HCT116 (cell line): ENCODE data around the gene ZBTB8B. TPM values are rescaled to one million over a fixed set of nuclear protein-coding genes. Genes with fewer than 3 reads are reported as not detected.

Experiments
- ATAC-seq: fragments of 200-7000 bp; cut with Tn5 transposase; 2 replicates; pipeline ENCODE4 v1.9.1; 2020; ENCODE audit warnings: mild to moderate bottlenecking, moderate library complexity
- BruUV-seq: library from RNA; stranded (reverse); fragments of 400-500 nt; replicated peaks from 2 replicates; lab custom pipeline; 2021; lab: Mats Ljungman, UMichigan
- CTCF ChIA-PET: fragments of 300-600 bp; sonication (Branson Sonifier 250); formaldehyde crosslinking; loops from one replicate; lab custom pipeline; 2021; ENCODE audit warnings: antibody characterized with exemption; lab: Charles Lee
- POLR2A ChIA-PET: fragments of 300-600, 350-600 bp; sonication (Branson Sonifier 250); formaldehyde crosslinking; loops from one replicate; lab custom pipeline; 2021; ENCODE audit warnings: antibody characterized with exemption; lab: Charles Lee
- RAD21 ChIA-PET, 2 experiments: fragments of 300-600 bp; sonication (Branson Sonifier 250); formaldehyde crosslinking; loops; one replicate each; lab custom pipeline; 2023; ENCODE audit warnings: low total read pairs in 2 of 2; ENCODE audit not compliant: uncharacterized antibody in 2 of 2, unreplicated experiment in 2 of 2, low non-redundant PET in 1 of 2; lab: Charles Lee
- DNase-seq: peaks from one replicate; pipeline ENCODE4 v3.0.0-alpha.2; 2010; ENCODE audit warnings: low read depth, low spot score
- H2AFZ ChIP-seq: fragments of 200-600 bp; shearing (Covaris generic), sonication (generic); 2 replicates; pipeline ENCODE4 v1.6.1; 2017; ENCODE audit warnings: low read depth, mixed run types, mixed read lengths, antibody characterized with exemption, low read length; ENCODE audit not compliant: poor library complexity, severe bottlenecking
- H3K27ac ChIP-seq: 2 replicates; pipeline ENCODE4 v1.5.1; 2012; ENCODE audit warnings: low read depth, low read length
- H3K27me3 ChIP-seq: fragments of 200-600 bp; sonication (generic); 2 replicates; pipeline ENCODE4 v1.6.1; 2016; ENCODE audit warnings: mixed run types, low read length, mixed read lengths; ENCODE audit not compliant: insufficient read depth
- H3K36me3 ChIP-seq, 2 experiments: fragments of 200-500 bp in 1 of 2; fragments of 200-600 bp in 1 of 2; sonication (Bioruptor generic) in 1 of 2; sonication (generic) in 1 of 2; 2 replicates each; pipeline versions ENCODE4 v1.5.1 to v1.6.1; 2014 to 2016; ENCODE audit warnings: low read length in 2 of 2, inconsistent platforms in 1 of 2, mixed read lengths in 1 of 2, mixed run types in 1 of 2; ENCODE audit not compliant: insufficient read depth in 2 of 2, control insufficient read depth in 1 of 2
- H3K4me1 ChIP-seq, 2 experiments: fragments of 200-600 bp in 1 of 2; sonication (generic) in 1 of 2; 2 replicates each; pipeline versions ENCODE4 v1.5.1 to v1.6.1; 2012 to 2017; ENCODE audit warnings: low read length in 2 of 2, inconsistent platforms in 1 of 2, mild to moderate bottlenecking in 1 of 2, mixed read lengths in 1 of 2, mixed run types in 1 of 2, moderate library complexity in 1 of 2; ENCODE audit not compliant: insufficient read depth in 2 of 2, control insufficient read depth in 1 of 2
- H3K4me2 ChIP-seq: fragments of 200-600 bp; sonication (generic); 2 replicates; pipeline ENCODE4 v1.6.1; 2017; ENCODE audit warnings: mixed run types, low read length, mixed read lengths
- H3K4me3 ChIP-seq, 2 experiments: fragments of 200-600 bp in 1 of 2; sonication (generic) in 1 of 2; replicated peaks in 1 of 2; 2 replicates each; pipeline ENCODE4 v1.5.1; 2011 to 2016; ENCODE audit warnings: low read length in 2 of 2, control low read depth in 1 of 2, low read depth in 1 of 2, mild to moderate bottlenecking in 1 of 2, mixed read lengths in 1 of 2, mixed run types in 1 of 2
- H3K79me2 ChIP-seq: fragments of 200-600 bp; sonication (generic); 2 replicates; pipeline ENCODE4 v1.6.1; 2017; ENCODE audit warnings: mild to moderate bottlenecking, mixed run types, low read length, moderate library complexity, mixed read lengths; ENCODE audit not compliant: insufficient read depth
- H3K9ac ChIP-seq: fragments of 200-600 bp; sonication (generic); 2 replicates; pipeline ENCODE4 v1.6.1; 2016; ENCODE audit warnings: low read length, mixed read lengths
- H3K9me2 ChIP-seq: fragments of 200-600 bp; sonication (generic), shearing (Covaris generic); 2 replicates; pipeline ENCODE4 v1.6.1; 2017; ENCODE audit warnings: mixed run types, mild to moderate bottlenecking, moderate library complexity; ENCODE audit not compliant: insufficient read depth
- H3K9me3 ChIP-seq, 2 experiments: fragments of 200-500 bp in 1 of 2; fragments of 200-600 bp in 1 of 2; sonication (Bioruptor generic) in 1 of 2; sonication (generic) in 1 of 2; 2 replicates each; pipeline ENCODE4 v1.6.1; 2014 to 2017; ENCODE audit warnings: low read length in 2 of 2, mixed read lengths in 2 of 2, inconsistent platforms in 1 of 2, low read depth in 1 of 2, mild to moderate bottlenecking in 1 of 2, mixed run types in 1 of 2, moderate library complexity in 1 of 2; ENCODE audit not compliant: control insufficient read depth in 1 of 2, insufficient read depth in 1 of 2
- H4K20me1 ChIP-seq: fragments of 200-600 bp; sonication (generic), shearing (Covaris generic); 2 replicates; pipeline ENCODE4 v1.6.1; 2017; ENCODE audit warnings: mixed run types, mild to moderate bottlenecking, moderate library complexity; ENCODE audit not compliant: insufficient read depth
- CEBPB ChIP-seq: IDR thresholded peaks from 2 replicates; pipeline ENCODE4 v1.6.1; 2012; ENCODE audit warnings: low read depth
- EGR1 ChIP-seq: IDR thresholded peaks from 2 replicates; pipeline ENCODE4 v1.6.1; 2012; ENCODE audit warnings: low read depth
- ELF1 ChIP-seq: IDR thresholded peaks from 2 replicates; pipeline ENCODE4 v1.6.1; 2012; ENCODE audit warnings: low read depth, borderline replicate concordance
- EZH2 ChIP-seq: fragments of 200-600 bp; sonication (generic); IDR thresholded peaks from 2 replicates; pipeline ENCODE4 v1.6.1; 2017; ENCODE audit warnings: antibody characterized with exemption, mixed run types
- JUND ChIP-seq: IDR thresholded peaks from 2 replicates; pipeline ENCODE4 v1.6.1; 2012
- MAX ChIP-seq: IDR thresholded peaks from 2 replicates; pipeline ENCODE4 v1.6.1; 2012
- POLR2AphosphoS5 ChIP-seq: IDR thresholded peaks from 2 replicates; pipeline ENCODE4 v1.6.1; 2011; ENCODE audit warnings: mild to moderate bottlenecking, low read depth, low read length, moderate library complexity
- REST ChIP-seq: IDR thresholded peaks from 2 replicates; pipeline ENCODE4 v1.6.1; 2012; ENCODE audit warnings: low read depth
- SIN3A ChIP-seq: IDR thresholded peaks from 2 replicates; pipeline ENCODE4 v1.6.1; 2012; ENCODE audit warnings: low read depth
- SP1 ChIP-seq: IDR thresholded peaks from 2 replicates; pipeline ENCODE4 v1.6.1; 2012; ENCODE audit warnings: low read depth
- SRF ChIP-seq: IDR thresholded peaks from 2 replicates; pipeline ENCODE4 v1.6.1; 2012; ENCODE audit warnings: low read depth
- YY1 ChIP-seq: IDR thresholded peaks from 2 replicates; pipeline ENCODE4 v1.6.1; 2011; ENCODE audit warnings: low read length, low read depth, moderate library complexity, mild to moderate bottlenecking; ENCODE audit not compliant: insufficient replicate concordance; ENCODE audit errors: extremely low read depth
- intact Hi-C: fragments of 100-400 bp; cut with micrococcal nuclease; formaldehyde crosslinking; loops from 2 replicates; pipeline ENCODE4 v1.10.0; 2022
- total RNA-seq: library from RNA; stranded (reverse); gene quantifications from one replicate; pipeline ENCODE4 v1.2.1, GENCODE V29; 2021; ENCODE audit not compliant: unreplicated experiment
- TF ChIP-seq, protein P1 (sequence below): IDR thresholded peaks from 2 replicates; pipeline ENCODE4 v1.6.1; 2011; ENCODE audit warnings: mild to moderate bottlenecking, low read length, moderate library complexity; ENCODE audit not compliant: insufficient replicate concordance; ENCODE audit errors: extremely low read depth
- TF ChIP-seq, protein P2 (sequence below), 3 experiments: fragments of 200-600 bp in 1 of 3; sonication (generic) in 1 of 3; IDR thresholded peaks in 2 of 3; conservative IDR thresholded peaks in 1 of 3; 2 replicates each; pipeline ENCODE4 v1.5.1; 2012 to 2017; ENCODE audit warnings: low read depth in 2 of 3, low read length in 2 of 3, antibody characterized with exemption in 1 of 3, borderline replicate concordance in 1 of 3, control low read depth in 1 of 3, mild to moderate bottlenecking in 1 of 3, mixed read lengths in 1 of 3, mixed run types in 1 of 3, moderate library complexity in 1 of 3; ENCODE audit not compliant: insufficient read depth in 1 of 3

The ZBTB8B gene
- total RNA-seq, 1 experiment from 2014 or later: 0.25 TPM

- no peak overlapping the region for H3K4me2 ChIP-seq
- CTCF ChIA-PET: interaction anchor here (2.6 kb wide), 1 partner anchor 25 kb away, joined by 6 read pairs; no protein-coding TSS in a partner anchor
- H3K4me1 ChIP-seq: peaks cover 12 to 33% of the 10 kb centered on the region in 2 experiments
- RAD21 ChIA-PET: no interaction called here
- no peaks in the 10 kb centered on the region for H3K27me3 ChIP-seq
- no peaks in the 10 kb centered on the region for H4K20me1 ChIP-seq
- H3K36me3 ChIP-seq: no peaks in the 10 kb centered on the region
- intact Hi-C loops: no loop called here
- H3K9me3 ChIP-seq: no peaks in the 10 kb centered on the region
- no TSS peak for BruUV-seq
- no peaks in the 10 kb centered on the region for H3K9me2 ChIP-seq
- no peak overlapping the region for H3K27ac ChIP-seq
- no peak for DNase-seq
- H3K9ac ChIP-seq: no peak overlapping the region
- no peak overlapping the region for H3K4me3 ChIP-seq
- no peaks in the 10 kb centered on the region for H3K79me2 ChIP-seq
- TF ChIP-seq SIN3A (no peak), EGR1 (no peak), REST (no peak), CEBPB (no peak), SP1 (no peak), ELF1 (no peak), EZH2 (no peak), YY1 (no peak), JUND (no peak), SRF (no peak), MAX (no peak), POLR2AphosphoS5 (no peak)
- TF ChIP-seq, protein P1, sequence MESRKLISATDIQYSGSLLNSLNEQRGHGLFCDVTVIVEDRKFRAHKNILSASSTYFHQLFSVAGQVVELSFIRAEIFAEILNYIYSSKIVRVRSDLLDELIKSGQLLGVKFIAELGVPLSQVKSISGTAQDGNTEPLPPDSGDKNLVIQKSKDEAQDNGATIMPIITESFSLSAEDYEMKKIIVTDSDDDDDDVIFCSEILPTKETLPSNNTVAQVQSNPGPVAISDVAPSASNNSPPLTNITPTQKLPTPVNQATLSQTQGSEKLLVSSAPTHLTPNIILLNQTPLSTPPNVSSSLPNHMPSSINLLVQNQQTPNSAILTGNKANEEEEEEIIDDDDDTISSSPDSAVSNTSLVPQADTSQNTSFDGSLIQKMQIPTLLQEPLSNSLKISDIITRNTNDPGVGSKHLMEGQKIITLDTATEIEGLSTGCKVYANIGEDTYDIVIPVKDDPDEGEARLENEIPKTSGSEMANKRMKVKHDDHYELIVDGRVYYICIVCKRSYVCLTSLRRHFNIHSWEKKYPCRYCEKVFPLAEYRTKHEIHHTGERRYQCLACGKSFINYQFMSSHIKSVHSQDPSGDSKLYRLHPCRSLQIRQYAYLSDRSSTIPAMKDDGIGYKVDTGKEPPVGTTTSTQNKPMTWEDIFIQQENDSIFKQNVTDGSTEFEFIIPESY: no peak
- TF ChIP-seq, protein P2, sequence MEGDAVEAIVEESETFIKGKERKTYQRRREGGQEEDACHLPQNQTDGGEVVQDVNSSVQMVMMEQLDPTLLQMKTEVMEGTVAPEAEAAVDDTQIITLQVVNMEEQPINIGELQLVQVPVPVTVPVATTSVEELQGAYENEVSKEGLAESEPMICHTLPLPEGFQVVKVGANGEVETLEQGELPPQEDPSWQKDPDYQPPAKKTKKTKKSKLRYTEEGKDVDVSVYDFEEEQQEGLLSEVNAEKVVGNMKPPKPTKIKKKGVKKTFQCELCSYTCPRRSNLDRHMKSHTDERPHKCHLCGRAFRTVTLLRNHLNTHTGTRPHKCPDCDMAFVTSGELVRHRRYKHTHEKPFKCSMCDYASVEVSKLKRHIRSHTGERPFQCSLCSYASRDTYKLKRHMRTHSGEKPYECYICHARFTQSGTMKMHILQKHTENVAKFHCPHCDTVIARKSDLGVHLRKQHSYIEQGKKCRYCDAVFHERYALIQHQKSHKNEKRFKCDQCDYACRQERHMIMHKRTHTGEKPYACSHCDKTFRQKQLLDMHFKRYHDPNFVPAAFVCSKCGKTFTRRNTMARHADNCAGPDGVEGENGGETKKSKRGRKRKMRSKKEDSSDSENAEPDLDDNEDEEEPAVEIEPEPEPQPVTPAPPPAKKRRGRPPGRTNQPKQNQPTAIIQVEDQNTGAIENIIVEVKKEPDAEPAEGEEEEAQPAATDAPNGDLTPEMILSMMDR (IDR thresholded peaks at IDR 0.05 in 2 of 3, conservative IDR thresholded peaks at IDR 0.05 in 1 of 3; ENCODE audit: borderline replicate concordance in 1 of 3, insufficient read depth in 1 of 3, low read depth in 2 of 3, low read length in 2 of 3): no peak
- no peak overlapping the region for H2AFZ ChIP-seq
- no peak for ATAC-seq
- POLR2A ChIA-PET: no interaction called here
These were observed 30.0 kb downstream of the ZBTB8B start for GRCh38 chr1:32494711-32495337.
